SK-N-SH (cell line): ENCODE data around the gene BRD2. TPM values are rescaled to one million over a fixed set of nuclear protein-coding genes. Genes with fewer than 3 reads are reported as not detected.

Source experiments
- CTCF ChIA-PET: fragments of 300-600, 350-600 bp; formaldehyde crosslinking; extraction: SDS; loops from one replicate; lab custom pipeline; 2021; lab: Yijun Ruan, JAX
- POLR2A ChIA-PET: fragments of 350-600 bp; sonication (Branson Sonifier 250); formaldehyde crosslinking; extraction: SDS; loops from one replicate; lab custom pipeline; 2020; ENCODE audit warnings: antibody characterized with exemption, inconsistent platforms; lab: Yijun Ruan, JAX
- DNase-seq: peaks from one replicate; pipeline ENCODE4 v3.0.0; 2012
- H2AFZ ChIP-seq: fragments of 200-600 bp; sonication (generic); 2 replicates; pipeline ENCODE4 v1.8.1; 2016; ENCODE audit warnings: antibody characterized with exemption, mild to moderate bottlenecking, low read depth
- H3F3A ChIP-seq: fragments of 200-600 bp; sonication (generic); replicated peaks from 2 replicates; pipeline ENCODE3; 2016; ENCODE audit warnings: antibody characterized with exemption, mild to moderate bottlenecking; ENCODE audit not compliant: insufficient read depth
- H3K27ac ChIP-seq, 2 experiments: fragments of 200-500 bp in 1 of 2; fragments of 200-600 bp in 1 of 2; sonication (Bioruptor generic) in 1 of 2; sonication (generic), shearing (Covaris generic) in 1 of 2; 2 replicates each; pipeline versions ENCODE4 v1.5.1 to v1.6.1; 2014 to 2016; ENCODE audit warnings: low read depth in 2 of 2, inconsistent platforms in 1 of 2, low read length in 1 of 2, mild to moderate bottlenecking in 1 of 2, mixed read lengths in 1 of 2
- H3K27me3 ChIP-seq: fragments of 200-600 bp; sonication (generic), shearing (Covaris generic); 2 replicates; pipeline ENCODE4 v1.6.1; 2016; ENCODE audit warnings: mixed run types; ENCODE audit not compliant: insufficient read depth
- H3K36me3 ChIP-seq, 2 experiments: fragments of 200-500 bp in 1 of 2; fragments of 200-600 bp in 1 of 2; sonication (Bioruptor generic) in 1 of 2; sonication (generic) in 1 of 2; replicated peaks in 1 of 2; 2 replicates each; pipeline versions ENCODE3 to v1.5.1; 2014 to 2016; ENCODE audit warnings: low read length in 1 of 2, mild to moderate bottlenecking in 1 of 2; ENCODE audit not compliant: insufficient read depth in 2 of 2, control insufficient read depth in 1 of 2
- H3K4me1 ChIP-seq, 2 experiments: fragments of 200-500 bp in 1 of 2; fragments of 200-600 bp in 1 of 2; sonication (Bioruptor generic) in 1 of 2; sonication (generic), shearing (Covaris generic) in 1 of 2; 2 replicates each; pipeline versions ENCODE4 v1.5.1 to v1.6.1; 2014 to 2016; ENCODE audit warnings: low read depth in 1 of 2, low read length in 1 of 2, mixed run types in 1 of 2; ENCODE audit not compliant: insufficient read depth in 2 of 2, control insufficient read depth in 1 of 2
- H3K4me2 ChIP-seq: fragments of 200-600 bp; sonication (generic), shearing (Covaris generic); 2 replicates; pipeline ENCODE4 v1.6.1; 2017; ENCODE audit warnings: mixed run types
- H3K4me3 ChIP-seq, 2 experiments: fragments of 200-500 bp in 1 of 2; fragments of 200-600 bp in 1 of 2; sonication (Bioruptor generic) in 1 of 2; sonication (generic), shearing (Covaris generic) in 1 of 2; 2 replicates each; pipeline versions ENCODE4 v1.5.1 to v1.8.1; 2014 to 2016; ENCODE audit warnings: low read depth in 2 of 2, inconsistent platforms in 1 of 2, low read length in 1 of 2, mild to moderate bottlenecking in 1 of 2, mixed read lengths in 1 of 2, moderate library complexity in 1 of 2
- H3K79me2 ChIP-seq: fragments of 200-600 bp; sonication (generic); 2 replicates; pipeline ENCODE4 v1.8.1; 2017; ENCODE audit warnings: mild to moderate bottlenecking; ENCODE audit not compliant: insufficient read depth
- H3K9ac ChIP-seq: fragments of 200-600 bp; sonication (generic); 2 replicates; pipeline ENCODE4 v1.6.1; 2017; ENCODE audit warnings: mixed run types
- H3K9me2 ChIP-seq: fragments of 200-600 bp; sonication (generic); 2 replicates; pipeline ENCODE4 v1.6.1; 2017; ENCODE audit warnings: mixed run types
- H3K9me3 ChIP-seq: fragments of 200-600 bp; sonication (generic); 2 replicates; pipeline ENCODE4 v1.6.1; 2017; ENCODE audit warnings: mixed run types, mild to moderate bottlenecking, moderate library complexity
- H4K20me1 ChIP-seq: fragments of 200-600 bp; sonication (generic); 2 replicates; pipeline ENCODE4 v1.6.1; 2017; ENCODE audit warnings: mild to moderate bottlenecking, mixed run types; ENCODE audit not compliant: insufficient read depth
- CHD2 ChIP-seq: fragments of 150-350 bp; IDR thresholded peaks from 2 replicates; pipeline ENCODE4 v1.6.1; 2018; ENCODE audit warnings: low read length; ENCODE audit not compliant: partially characterized antibody
- ELF1 ChIP-seq: IDR thresholded peaks from 2 replicates; pipeline ENCODE4 v1.4.0; 2012
- FOSL2 ChIP-seq: IDR thresholded peaks from 2 replicates; pipeline ENCODE4 v1.4.0; 2012; ENCODE audit warnings: low read depth, mild to moderate bottlenecking, moderate library complexity, borderline replicate concordance
- FOXM1 ChIP-seq: IDR thresholded peaks from 2 replicates; pipeline ENCODE4 v1.4.0; 2012; ENCODE audit warnings: low read depth, mild to moderate bottlenecking
- GABPA ChIP-seq: IDR thresholded peaks from 2 replicates; pipeline ENCODE4 v1.4.0; 2012; ENCODE audit warnings: low read depth, mild to moderate bottlenecking
- JUND ChIP-seq: IDR thresholded peaks from 2 replicates; pipeline ENCODE4 v1.4.0; 2012
- MAX ChIP-seq: IDR thresholded peaks from 2 replicates; pipeline ENCODE4 v1.4.0; 2012; ENCODE audit warnings: low read depth
- MEF2A ChIP-seq: IDR thresholded peaks from 2 replicates; pipeline ENCODE4 v1.4.0; 2012; ENCODE audit warnings: low read depth, borderline replicate concordance
- NRF1 ChIP-seq: IDR thresholded peaks from 2 replicates; pipeline ENCODE4 v1.6.1; 2012; ENCODE audit warnings: low read depth, mild to moderate bottlenecking, low read length
- RCOR1 ChIP-seq: fragments of 150-350 bp; IDR thresholded peaks from 2 replicates; pipeline ENCODE4 v1.6.1; 2017; ENCODE audit warnings: antibody characterized with exemption, low read length
- REST ChIP-seq: IDR thresholded peaks from 2 replicates; pipeline ENCODE4 v1.6.1; 2012; ENCODE audit warnings: mild to moderate bottlenecking, low read depth, low read length, moderate library complexity
- RFX5 ChIP-seq: IDR thresholded peaks from 2 replicates; pipeline ENCODE4 v1.6.1; 2012; ENCODE audit warnings: mild to moderate bottlenecking, improper control_type of control experiment, low read length
- RXRA ChIP-seq: IDR thresholded peaks from 2 replicates; pipeline ENCODE4 v1.4.0; 2012; ENCODE audit warnings: low read depth, mild to moderate bottlenecking, borderline replicate concordance
- SIN3A ChIP-seq: IDR thresholded peaks from 2 replicates; pipeline ENCODE4 v1.6.1; 2012; ENCODE audit warnings: low read depth, mild to moderate bottlenecking, low read length, moderate library complexity, borderline replicate concordance
- SMC3 ChIP-seq: IDR thresholded peaks from 2 replicates; pipeline ENCODE4 v1.6.1; 2012; ENCODE audit warnings: low read depth, low read length, improper control_type of control experiment
- TAF1 ChIP-seq: IDR thresholded peaks from 2 replicates; pipeline ENCODE4 v1.6.1; 2012; ENCODE audit warnings: low read depth, mild to moderate bottlenecking, low read length, moderate library complexity, borderline replicate concordance
- TCF12 ChIP-seq: IDR thresholded peaks from 2 replicates; pipeline ENCODE4 v1.4.0; 2012
- USF1 ChIP-seq: IDR thresholded peaks from 2 replicates; pipeline ENCODE4 v1.4.0; 2012; ENCODE audit warnings: low read depth, borderline replicate concordance
- YY1 ChIP-seq: IDR thresholded peaks from 2 replicates; pipeline ENCODE4 v1.4.0; 2012; ENCODE audit warnings: low read depth, mild to moderate bottlenecking
- ZBTB33 ChIP-seq: IDR thresholded peaks from 2 replicates; pipeline ENCODE4 v1.4.0; 2012; ENCODE audit warnings: low read depth, borderline replicate concordance
- WGBS: methylation state at CpG from one replicate; pipeline ENCODE4 v1.1.6; 2017; ENCODE audit warnings: low lambda C conversion rate; 5-methylcytosine and 5-hydroxymethylcytosine counted together
- polyA plus RNA-seq, 3 experiments: library from polyadenylated mRNA; depleted of rRNA; stranded (reverse); fragments of >200 nt; gene quantifications; 2 replicates each; pipeline ENCODE4 v1.2.3, GENCODE V29; 2012

Gene BRD2
- polyA plus RNA-seq, 1 of the 3 experiments (the other 2 are of a cell fraction) = 104 TPM

- TF ChIP-seq ZBTB33 = no peak
- TF ChIP-seq CHD2 = no peak
- no peak for TF ChIP-seq TCF12
- TF ChIP-seq SIN3A = no peak
- TF ChIP-seq ELF1 = no peak
- no peak for TF ChIP-seq MAX
- TF ChIP-seq FOXM1 = no peak
- no peak for TF ChIP-seq MEF2A
- TF ChIP-seq JUND = no peak
- no peak for TF ChIP-seq TAF1
These were observed 34.7 kb upstream of the BRD2 start (continued) for GRCh38 chr6:32933661-32934085.

- H3K4me1 ChIP-seq = peaks cover 0 to 2% of the 10 kb centered on the region in 2 experiments; a peak in 1 of 4 replicates
- no peak overlapping the region for H3K4me3 ChIP-seq
- H3K9ac ChIP-seq = no peak overlapping the region
- H3K4me2 ChIP-seq = no peak overlapping the region
- H3K27ac ChIP-seq = no peak overlapping the region
- no peaks in the 10 kb centered on the region for H3K36me3 ChIP-seq
- no peaks in the 10 kb centered on the region for H4K20me1 ChIP-seq
- no peaks in the 10 kb centered on the region for H3K9me2 ChIP-seq
- peaks cover 43% of the 10 kb centered on the region; the same call in 1 of the 2 replicates for H3K27me3 ChIP-seq
- H2AFZ ChIP-seq = no peak overlapping the region
- POLR2A ChIA-PET = interaction anchor here (0.9 kb wide), 1 partner anchor 37 kb away, joined by 6 read pairs; no protein-coding TSS in a partner anchor
- TF ChIP-seq GABPA (no peak), REST (no peak), SMC3 (no peak), YY1 (no peak), ELF1 (no peak), RFX5 (no peak), ZBTB33 (no peak), NRF1 (no peak), FOSL2 (no peak), RXRA (no peak), JUND (no peak), USF1 (no peak), RCOR1 (no peak)
- TF ChIP-seq, all 33 proteins: peak for 0
- WGBS = 16% methylated on average over 4 of the region's 4 CpGs
- CTCF ChIA-PET = interaction anchor here (0.6 to 15.2 kb wide), 9 partner anchors 19 to 313 kb away, joined by 3 to 391 read pairs (median 6); partner anchors contain the start of gene HLA-DMA
- no peak for DNase-seq
- no peaks in the 10 kb centered on the region for H3K9me3 ChIP-seq
- H3K79me2 ChIP-seq = no peaks in the 10 kb centered on the region
- H3F3A ChIP-seq = no peaks in the 10 kb centered on the region
These were observed 32.7 kb upstream of the BRD2 start for GRCh38 chr6:32935551-32936238.
